Esophagus muscularis mucosa (tissue), 3 donors: Measurements from ENCODE around the gene PLXNC1.

Source experiments
- CTCF ChIP-seq, 3 experiments: fragments of 200-600 bp in 2 of 3; fragments of 450-650 bp in 1 of 3; sonication (generic) in 2 of 3; IDR thresholded peaks; one replicate each; pipeline ENCODE4 v1.5.1; 2017 to 2019; ENCODE audit warnings: antibody characterized with exemption in 3 of 3, mild to moderate bottlenecking in 2 of 3, moderate library complexity in 1 of 3
- POLR2AphosphoS5 ChIP-seq, 2 donors: sonication (generic); formaldehyde crosslinking; IDR thresholded peaks; one replicate each; pipeline ENCODE4 v1.6.1; 2017; ENCODE audit warnings: antibody characterized with exemption in 2 of 2

GRCh38 chr12:94284046-94284445, 135.7 kb downstream of the PLXNC1 start:
- no peak for TF ChIP-seq CTCF (IDR thresholded peaks at IDR 0.05)
- TF ChIP-seq POLR2AphosphoS5 (IDR thresholded peaks at IDR 0.05) = no peak
